Keratinocyte (primary cell): ENCODE results near the gene ASH1L. TPM values are rescaled to one million over a fixed set of nuclear protein-coding genes. Genes with fewer than 3 reads are reported as not detected.
A peak's percentile ranks its signal among the peaks of the same experiment; 100 is the strongest.

Experiments
- DNase-seq: peaks from one replicate; pipeline ENCODE4 v3.0.0-alpha.2; 2011; ENCODE audit warnings: low read depth, missing footprints, low spot score
- FAIRE-seq: peaks from 2 replicates; lab custom pipeline; 2011; peaks lifted over from hg19 to GRCh38; lab: Jason Lieb, UNC
- H2AFZ ChIP-seq: 2 replicates; pipeline ENCODE4 v1.6.0; 2012; ENCODE audit warnings: low read length, control low read depth, inconsistent platforms; ENCODE audit not compliant: control insufficient read depth
- H3K27ac ChIP-seq: 2 replicates; pipeline ENCODE4 v1.5.1; 2011; ENCODE audit warnings: low read length; ENCODE audit not compliant: control insufficient read depth, insufficient read depth
- H3K27me3 ChIP-seq: 3 replicates; pipeline ENCODE4 v1.6.0; 2011; ENCODE audit warnings: low read length; ENCODE audit not compliant: control insufficient read depth, insufficient read depth; ENCODE audit errors: extremely low read depth
- H3K36me3 ChIP-seq, 2 experiments: 2 replicates in 1 of 2; 3 replicates in 1 of 2; pipeline ENCODE4 v1.5.1; 2011; ENCODE audit warnings: low read length in 2 of 2, mild to moderate bottlenecking in 1 of 2; ENCODE audit not compliant: control insufficient read depth in 2 of 2, insufficient read depth in 2 of 2; ENCODE audit errors: extremely low read depth in 1 of 2
- H3K4me1 ChIP-seq: 3 replicates; pipeline ENCODE4 v1.5.1; 2011; ENCODE audit warnings: low read length; ENCODE audit not compliant: control insufficient read depth, insufficient read depth; ENCODE audit errors: extremely low read depth
- H3K4me2 ChIP-seq: 3 replicates; pipeline ENCODE4 v1.6.0; 2011; ENCODE audit warnings: low read depth, low read length; ENCODE audit not compliant: control insufficient read depth, insufficient read depth; ENCODE audit errors: extremely low read depth
- H3K4me3 ChIP-seq, 3 experiments: fragments of 200-600 bp in 1 of 3; sonication (generic) in 1 of 3; 2 replicates in 2 of 3; 3 replicates in 1 of 3; pipeline ENCODE4 v1.5.1; 2011 to 2016; ENCODE audit warnings: low read length in 3 of 3, mild to moderate bottlenecking in 3 of 3, control low read depth in 2 of 3, inconsistent platforms in 1 of 3, low read depth in 1 of 3, mixed read lengths in 1 of 3, mixed run types in 1 of 3, moderate library complexity in 1 of 3; ENCODE audit not compliant: control insufficient read depth in 2 of 3, insufficient read depth in 2 of 3; ENCODE audit errors: extremely low read depth in 1 of 3
- H3K79me2 ChIP-seq: 2 replicates; pipeline ENCODE4 v1.6.0; 2012; ENCODE audit warnings: low read length; ENCODE audit not compliant: control insufficient read depth, insufficient read depth
- H3K9ac ChIP-seq: 3 replicates; pipeline ENCODE4 v1.6.0; 2011; ENCODE audit warnings: low read length; ENCODE audit not compliant: control insufficient read depth, insufficient read depth; ENCODE audit errors: extremely low read depth
- H3K9me1 ChIP-seq: 3 replicates; pipeline ENCODE4 v1.6.0; 2011; ENCODE audit warnings: low read length; ENCODE audit not compliant: control insufficient read depth, insufficient read depth; ENCODE audit errors: extremely low read depth
- H3K9me3 ChIP-seq: 2 replicates; pipeline ENCODE4 v1.5.1; 2012; ENCODE audit warnings: low read depth, low read length; ENCODE audit not compliant: control insufficient read depth
- H4K20me1 ChIP-seq: 3 replicates; pipeline ENCODE4 v1.6.0; 2011; ENCODE audit warnings: low read length; ENCODE audit not compliant: control insufficient read depth, insufficient read depth; ENCODE audit errors: extremely low read depth
- CTCF ChIP-seq, 3 experiments: IDR thresholded peaks in 1 of 3; conservative IDR thresholded peaks in 1 of 3; optimal IDR thresholded peaks in 1 of 3; 2 replicates in 2 of 3; 3 replicates in 1 of 3; pipeline versions ENCODE3 to v1.5.1; 2011; ENCODE audit warnings: low read length in 3 of 3, mild to moderate bottlenecking in 3 of 3, moderate library complexity in 2 of 3, control low read depth in 1 of 3, inconsistent platforms in 1 of 3; ENCODE audit not compliant: insufficient read depth in 2 of 3; ENCODE audit errors: extremely low read depth in 1 of 3
- EZH2 ChIP-seq: IDR thresholded peaks from one replicate; pipeline ENCODE4 v1.6.1; 2012; ENCODE audit warnings: inconsistent platforms, mild to moderate bottlenecking, low read length, moderate library complexity
- dilution Hi-C: fragments of 300-500 bp; cut with MboI; formaldehyde crosslinking; loops from one replicate; pipeline ENCODE4 v1.7.0; 2020; ENCODE audit warnings: low sequenced_read_pairs; ENCODE audit not compliant: extremely low pct_ligation_motif_present
- polyA plus RNA-seq, 5 experiments: library from polyadenylated mRNA; depleted of rRNA in 3 of 5; stranded (reverse) in 3 of 5; stranded (forward) in 1 of 5; unstranded in 1 of 5; fragments of >200 nt; gene quantifications; 1 replicate in 1 of 5; 2 replicates in 3 of 5; 3 replicates in 1 of 5; pipeline versions ENCODE4 v1.2.1 to v1.2.3, GENCODE V29; 2011 to 2012; ENCODE audit warnings: missing spikeins in 2 of 5, low read depth in 1 of 5, low replicate concordance in 1 of 5

Gene ASH1L
- polyA plus RNA-seq, 1 donor (not counting 4 experiments of a cell fraction or from before 2014, with no cell fraction given), result 13.8 TPM

GRCh38 chr1:155296661-155297060 is 265.9 kb downstream of the ASH1L start:
- FAIRE-seq (no peak), DNase-seq (no peak)
- no peak for TF ChIP-seq EZH2
- no peak for TF ChIP-seq CTCF (optimal IDR thresholded peaks at IDR 0.05 in 1 of 3, IDR thresholded peaks at IDR 0.05 in 1 of 3, conservative IDR thresholded peaks at IDR 0.05 in 1 of 3; ENCODE audit: extremely low read depth in 1 of 3, insufficient read depth in 2 of 3, low read length in 3 of 3)
- Histone ChIP-seq H3K9ac (no peak overlapping the region), H3K4me1 (peaks cover 12% of the 10 kb centered on the region), H3K27ac (no peak overlapping the region), H3K79me2 (no peaks in the 10 kb centered on the region), H3K4me2 (no peak overlapping the region), H3K9me3 (no peaks in the 10 kb centered on the region), H4K20me1 (no peaks in the 10 kb centered on the region), H3K36me3 (no peaks in the 10 kb centered on the region), H3K9me1 (no peaks in the 10 kb centered on the region), H3K4me3 (no peak overlapping the region), H2AFZ (no peak overlapping the region), H3K27me3 (peaks cover 18% of the 10 kb centered on the region)
- dilution Hi-C loops, result no loop called here

GRCh38 chr1:155295942-155296267 is 266.7 kb downstream of the ASH1L start:
- Histone ChIP-seq H3K79me2 (no peaks in the 10 kb centered on the region), H3K9me3 (no peaks in the 10 kb centered on the region), H3K9me1 (no peaks in the 10 kb centered on the region), H3K27ac (no peak overlapping the region), H3K4me2 (peak overlapping the region; percentile 60), H2AFZ (peak overlapping the region; percentile 63), H3K4me1 (peaks cover 12% of the 10 kb centered on the region), H3K9ac (no peak overlapping the region), H4K20me1 (no peaks in the 10 kb centered on the region), H3K36me3 (no peaks in the 10 kb centered on the region), H3K27me3 (peaks cover 18% of the 10 kb centered on the region), H3K4me3 (no peak overlapping the region)
- FAIRE-seq (no peak), DNase-seq (no peak)
- TF ChIP-seq CTCF (optimal IDR thresholded peaks at IDR 0.05 in 1 of 3, IDR thresholded peaks at IDR 0.05 in 1 of 3, conservative IDR thresholded peaks at IDR 0.05 in 1 of 3; ENCODE audit: extremely low read depth in 1 of 3, insufficient read depth in 2 of 3, low read length in 3 of 3) (no peak), EZH2 (no peak)
- dilution Hi-C loops, result no loop called here
